NCI-H774 (cell line): ENCODE data around the gene VAV3.
"Not testable (repeated sequence)": the region's sequence is repeated elsewhere in the genome, so short reads cannot be mapped to it uniquely, and the experiment has no call there.

Source experiments
- DNase-seq: peaks from one replicate; lab custom pipeline; 2025; lab: John Stamatoyannopoulos, UW

The VAV3 gene, protein sequence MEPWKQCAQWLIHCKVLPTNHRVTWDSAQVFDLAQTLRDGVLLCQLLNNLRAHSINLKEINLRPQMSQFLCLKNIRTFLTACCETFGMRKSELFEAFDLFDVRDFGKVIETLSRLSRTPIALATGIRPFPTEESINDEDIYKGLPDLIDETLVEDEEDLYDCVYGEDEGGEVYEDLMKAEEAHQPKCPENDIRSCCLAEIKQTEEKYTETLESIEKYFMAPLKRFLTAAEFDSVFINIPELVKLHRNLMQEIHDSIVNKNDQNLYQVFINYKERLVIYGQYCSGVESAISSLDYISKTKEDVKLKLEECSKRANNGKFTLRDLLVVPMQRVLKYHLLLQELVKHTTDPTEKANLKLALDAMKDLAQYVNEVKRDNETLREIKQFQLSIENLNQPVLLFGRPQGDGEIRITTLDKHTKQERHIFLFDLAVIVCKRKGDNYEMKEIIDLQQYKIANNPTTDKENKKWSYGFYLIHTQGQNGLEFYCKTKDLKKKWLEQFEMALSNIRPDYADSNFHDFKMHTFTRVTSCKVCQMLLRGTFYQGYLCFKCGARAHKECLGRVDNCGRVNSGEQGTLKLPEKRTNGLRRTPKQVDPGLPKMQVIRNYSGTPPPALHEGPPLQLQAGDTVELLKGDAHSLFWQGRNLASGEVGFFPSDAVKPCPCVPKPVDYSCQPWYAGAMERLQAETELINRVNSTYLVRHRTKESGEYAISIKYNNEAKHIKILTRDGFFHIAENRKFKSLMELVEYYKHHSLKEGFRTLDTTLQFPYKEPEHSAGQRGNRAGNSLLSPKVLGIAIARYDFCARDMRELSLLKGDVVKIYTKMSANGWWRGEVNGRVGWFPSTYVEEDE

DNA sequence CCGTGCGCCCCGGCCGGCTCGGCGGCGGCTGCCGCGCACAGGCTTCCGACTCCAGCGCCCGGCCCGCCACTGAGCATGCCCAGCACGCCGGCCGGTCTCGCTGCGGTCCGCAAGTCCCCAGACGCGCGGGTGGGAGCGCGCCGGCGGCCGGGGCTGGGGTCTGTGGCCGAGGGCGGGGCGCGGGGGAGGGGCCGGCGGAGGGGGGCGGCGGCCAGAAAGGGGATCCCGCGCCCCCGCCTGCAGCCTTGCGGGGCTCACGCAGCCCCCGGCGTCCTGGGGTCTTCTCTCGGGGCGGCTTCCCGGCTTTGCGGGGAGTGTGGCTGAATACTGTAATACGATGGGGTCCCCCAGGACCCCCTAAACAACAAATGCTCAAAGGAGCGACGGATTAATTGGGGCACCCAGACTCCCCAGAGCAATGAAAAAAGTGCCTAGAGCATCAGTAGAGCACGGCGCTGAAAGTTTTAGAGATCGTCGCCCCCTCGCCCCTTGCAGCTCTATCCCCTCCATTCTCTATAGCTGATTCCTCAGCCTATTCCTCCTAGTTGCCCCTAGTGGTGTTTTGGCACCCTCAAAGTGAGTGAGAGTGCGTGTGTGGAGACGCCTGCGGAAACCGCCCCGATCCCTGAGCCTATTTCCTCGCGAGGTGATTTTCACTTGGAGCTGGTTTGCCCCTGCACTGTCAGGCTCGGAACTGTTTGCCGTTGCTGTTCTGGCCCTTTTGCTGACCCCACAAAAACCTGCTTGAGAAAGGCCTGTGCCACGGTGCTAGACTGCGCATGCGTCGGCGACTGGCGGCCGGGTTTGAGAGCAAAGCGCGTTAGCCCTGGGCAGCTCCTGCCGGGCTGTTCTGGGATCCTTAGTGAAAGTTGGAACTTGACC, at the start of gene VAV3:
VAV3 (minus strand) TSS at position 71 of the 882 bp plus-strand sequence. CDS start 311 bp downstream, outside the sequence.
- DNase-seq = peak; percentile 50

DNA sequence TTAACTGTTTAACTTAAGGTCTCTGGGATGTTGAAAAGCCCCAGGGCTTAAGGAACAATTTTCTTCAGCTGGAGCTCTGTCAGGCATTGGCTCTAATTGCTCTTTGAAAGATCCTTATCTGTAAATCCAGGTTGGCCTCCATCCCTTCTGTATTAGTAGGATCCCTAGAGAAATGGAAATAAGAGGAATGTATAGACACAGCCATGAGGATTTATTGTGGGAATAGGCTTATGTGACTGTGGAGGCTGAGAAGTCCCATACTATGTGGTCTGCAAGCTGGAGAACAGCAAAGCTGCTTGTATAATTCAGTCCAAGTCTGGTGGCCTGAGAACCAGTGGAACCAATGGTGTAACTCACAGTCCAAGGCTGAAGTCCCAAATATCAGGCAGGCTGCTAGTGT, 47.6 kb upstream of the VAV3 start:
- DNase-seq = no peak

DNA sequence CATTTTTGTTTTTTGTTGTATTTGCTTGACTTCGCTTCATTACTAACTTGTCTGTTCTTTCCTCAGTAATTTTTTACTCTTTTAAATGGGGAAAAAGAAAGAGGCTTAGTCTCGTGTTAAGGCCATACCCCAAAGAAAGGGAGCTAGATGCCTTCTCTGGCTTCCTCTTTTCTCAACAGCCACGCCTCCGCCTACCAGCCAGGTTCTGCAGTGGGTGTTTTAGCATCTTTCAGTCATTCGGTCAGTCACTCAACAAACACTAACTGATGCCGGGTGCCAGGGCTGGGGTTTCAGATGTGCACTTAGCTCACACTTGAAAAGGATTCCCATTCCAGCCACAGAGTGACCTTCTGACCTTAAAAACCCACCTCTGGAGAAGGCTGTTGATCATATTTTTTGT, 46.3 kb upstream of the VAV3 start:
- no peak for DNase-seq

- no peak for DNase-seq
Measured at GRCh38 chr1:108010581-108010980, 45.6 kb upstream of the VAV3 start.

GRCh38 chr1:108009603-108010195, 44.7 kb upstream of the VAV3 start:
- DNase-seq = no peak

DNA sequence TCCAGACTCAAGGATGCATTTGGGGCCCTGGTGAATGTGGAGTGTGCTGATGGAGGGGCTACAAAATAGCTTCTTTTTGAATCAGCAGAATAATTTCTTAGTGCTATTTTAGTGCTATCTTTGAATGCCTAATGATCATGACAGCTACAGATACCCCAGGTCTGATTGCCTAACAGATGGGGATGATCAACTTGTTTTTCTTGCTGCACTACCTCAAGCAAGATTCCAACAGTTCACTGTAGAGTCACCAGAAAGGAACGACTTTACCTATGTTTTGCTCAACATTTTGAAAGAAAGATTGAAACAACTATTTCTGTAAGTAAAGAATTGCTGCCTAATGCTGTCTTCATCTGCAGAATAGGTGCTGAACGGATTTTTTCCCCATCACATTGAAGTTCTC, 42.6 kb upstream of the VAV3 start:
- no peak for DNase-seq

DNA sequence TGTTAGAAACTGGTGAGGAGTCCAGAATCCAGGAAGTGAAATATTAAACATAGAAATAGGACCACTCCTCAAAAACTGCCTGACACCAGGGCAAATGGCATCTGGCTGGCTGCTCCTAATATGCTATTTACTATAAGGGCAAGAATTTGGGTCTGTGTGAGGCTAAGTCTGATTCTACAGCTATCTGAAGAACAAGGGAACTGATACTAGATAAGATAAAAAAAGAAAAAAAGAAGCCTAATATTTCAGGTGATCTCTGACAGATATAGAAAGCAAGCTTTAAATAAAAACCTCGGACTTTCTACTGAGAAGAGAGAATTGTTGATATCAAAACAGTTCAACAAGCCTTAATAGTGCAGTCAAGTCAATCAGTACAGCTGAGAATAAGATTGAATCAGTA, 42.1 kb upstream of the VAV3 start:
- no peak for DNase-seq

DNA sequence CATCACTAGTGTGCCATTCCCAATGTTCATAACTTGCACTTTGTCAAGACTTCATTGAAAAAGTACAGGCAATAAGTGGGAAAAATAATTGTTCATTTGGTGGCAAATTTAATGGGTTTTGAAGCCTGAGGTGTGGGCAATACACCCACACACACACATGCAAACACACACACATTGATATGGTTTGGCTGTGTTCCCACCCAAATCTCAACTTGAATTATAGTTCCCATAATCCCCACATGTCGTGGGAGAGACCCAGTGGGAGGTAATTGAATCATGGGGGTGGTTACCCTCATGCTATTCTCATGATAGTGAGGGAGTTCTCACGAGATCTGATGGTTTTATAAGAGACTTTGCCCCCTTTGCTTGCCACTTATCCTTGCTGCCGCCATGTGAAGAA, 39.9 kb upstream of the VAV3 start:
- not testable (repeated sequence) for DNase-seq

- no peak for DNase-seq
Measured at GRCh38 chr1:108000620-108001111, 35.7 kb upstream of the VAV3 start.

- no peak for DNase-seq
Measured at GRCh38 chr1:108000184-108000583, 35.2 kb upstream of the VAV3 start.

DNA sequence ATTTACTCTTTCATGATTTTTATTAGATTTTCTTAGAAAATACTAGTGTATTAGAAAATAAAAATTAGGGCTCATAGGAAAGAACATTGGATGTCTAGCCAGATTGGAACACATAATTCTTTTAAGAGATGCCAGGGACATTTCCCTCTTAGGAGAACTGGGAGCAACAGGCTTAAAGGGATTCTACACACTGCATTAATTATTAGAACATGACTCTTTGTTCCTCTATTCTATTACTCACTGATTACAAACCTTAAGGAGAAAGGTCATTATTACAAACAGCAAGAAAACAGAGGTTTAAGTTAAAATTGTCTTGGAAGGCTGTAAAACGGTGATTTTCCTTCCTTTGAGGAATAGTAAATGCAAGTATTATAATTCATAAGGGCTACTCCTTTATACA, 32.9 kb upstream of the VAV3 start:
- DNase-seq = no peak

DNA sequence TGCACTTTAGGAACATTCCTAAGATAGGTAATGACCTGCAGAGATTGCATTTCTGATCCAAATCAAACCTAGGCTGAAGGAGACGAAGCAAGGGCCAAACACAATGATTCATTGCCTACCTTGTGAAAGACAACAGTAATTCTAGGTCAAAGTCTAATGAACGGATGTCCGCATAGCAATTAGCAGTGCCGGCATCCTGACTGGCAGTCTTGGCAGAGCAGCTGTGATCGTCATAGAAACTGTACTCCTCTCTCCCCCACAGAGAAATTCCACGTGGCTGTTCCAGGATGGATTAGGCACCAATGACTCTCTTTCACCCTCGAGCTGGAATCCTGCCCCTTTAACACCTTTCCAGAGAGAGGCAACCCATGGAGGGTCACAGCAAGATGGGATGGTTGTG, 28.9 kb upstream of the VAV3 start:
- DNase-seq = no peak

DNA sequence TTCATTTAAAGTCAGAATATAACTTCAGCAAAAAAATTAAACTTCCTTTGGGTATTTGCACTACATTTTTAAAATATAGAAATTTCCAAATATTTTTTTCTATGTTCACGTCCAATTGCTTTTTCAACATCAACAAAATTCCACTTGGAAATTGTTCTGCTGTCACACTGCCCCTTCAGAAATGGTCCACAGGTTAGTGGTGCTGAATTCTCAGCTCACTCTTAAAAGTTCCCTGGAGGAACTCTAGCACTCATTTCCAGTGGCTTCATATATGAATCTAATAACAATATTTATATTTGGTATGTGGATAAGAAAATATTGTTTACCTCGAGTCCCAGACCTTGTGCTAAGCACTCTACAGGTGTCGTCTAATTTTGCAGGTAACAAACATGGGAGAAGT, 27.4 kb upstream of the VAV3 start:
- DNase-seq = no peak

DNA sequence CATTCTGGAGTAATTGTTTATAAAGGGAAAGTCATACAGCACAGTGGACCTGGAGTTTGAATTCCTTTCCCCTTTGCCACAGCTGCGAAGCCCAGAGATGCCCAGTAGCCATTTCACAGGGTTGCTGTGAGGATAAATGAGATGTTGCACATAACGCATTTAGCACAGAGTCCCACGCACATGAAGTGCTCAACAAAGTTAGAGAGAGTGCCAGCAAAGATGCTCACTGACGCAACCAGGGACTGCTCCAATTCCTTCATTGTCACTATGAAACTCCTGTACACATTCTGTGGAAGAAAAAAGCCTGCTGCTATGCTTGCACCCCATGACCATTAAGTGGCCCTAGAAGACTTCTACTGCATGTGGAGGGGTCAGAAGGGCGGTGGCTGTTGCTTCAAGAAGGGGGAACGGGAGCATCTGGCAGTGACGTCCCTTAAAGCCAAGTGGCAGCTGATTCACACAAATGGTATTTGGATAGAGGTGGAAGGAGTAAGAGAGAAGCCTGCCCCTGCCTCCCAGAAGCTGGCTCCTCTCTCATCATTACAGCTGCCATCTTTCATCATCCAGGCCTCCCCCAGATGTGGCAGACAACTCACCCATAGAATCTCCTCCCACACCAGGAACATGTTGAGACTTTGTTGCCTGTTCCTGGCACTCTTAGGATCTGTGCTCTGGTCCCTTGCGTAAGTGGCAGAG, 26.5 kb upstream of the VAV3 start:
- DNase-seq = no peak

DNA sequence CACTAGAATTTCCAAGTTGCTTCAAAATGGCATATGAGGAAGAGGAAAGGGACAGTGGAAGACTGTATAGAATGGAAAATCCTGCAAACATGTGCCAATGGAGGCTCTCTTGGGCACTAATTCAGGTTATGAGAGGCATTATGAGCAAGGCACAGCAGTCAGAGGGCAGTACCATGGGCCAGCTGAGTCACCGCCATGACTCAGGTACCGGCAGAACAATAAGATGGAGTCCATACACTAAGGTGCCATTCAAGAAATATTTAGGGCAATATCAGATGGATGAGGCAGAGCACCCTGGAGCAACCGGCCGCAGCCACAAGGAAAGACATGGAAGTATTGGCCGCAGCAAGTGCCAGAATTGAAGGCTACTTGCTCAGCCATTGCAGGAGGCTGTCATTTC, 25.6 kb upstream of the VAV3 start:
- no peak for DNase-seq

GRCh38 chr1:107981277-107981676, 16.3 kb upstream of the VAV3 start:
- no peak for DNase-seq

- DNase-seq = no peak
Measured at GRCh38 chr1:107979926-107980325, 14.9 kb upstream of the VAV3 start.

GRCh38 chr1:107979088-107979487, 14.1 kb upstream of the VAV3 start:
- no peak for DNase-seq

GRCh38 chr1:107976836-107977235, 11.9 kb upstream of the VAV3 start:
- no peak for DNase-seq

DNA sequence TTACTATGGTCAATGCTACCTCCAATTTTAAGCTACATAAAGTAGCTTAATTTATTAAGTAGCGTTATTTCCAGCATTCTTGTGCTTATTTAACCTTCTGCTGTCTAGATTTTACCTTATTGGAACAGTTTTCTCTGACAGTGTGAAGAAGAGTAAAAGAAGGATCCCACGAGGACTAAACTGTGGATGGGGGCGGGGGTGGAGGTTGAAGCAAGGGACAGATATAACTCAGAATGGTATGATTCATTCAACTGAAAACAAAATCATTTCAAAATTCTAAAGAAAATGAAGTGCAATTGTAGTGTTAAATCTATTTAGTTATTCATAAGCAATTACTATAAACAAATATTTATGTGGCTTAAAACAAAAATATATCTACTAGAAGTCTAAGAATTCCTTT, 11.5 kb upstream of the VAV3 start:
- no peak for DNase-seq

DNA sequence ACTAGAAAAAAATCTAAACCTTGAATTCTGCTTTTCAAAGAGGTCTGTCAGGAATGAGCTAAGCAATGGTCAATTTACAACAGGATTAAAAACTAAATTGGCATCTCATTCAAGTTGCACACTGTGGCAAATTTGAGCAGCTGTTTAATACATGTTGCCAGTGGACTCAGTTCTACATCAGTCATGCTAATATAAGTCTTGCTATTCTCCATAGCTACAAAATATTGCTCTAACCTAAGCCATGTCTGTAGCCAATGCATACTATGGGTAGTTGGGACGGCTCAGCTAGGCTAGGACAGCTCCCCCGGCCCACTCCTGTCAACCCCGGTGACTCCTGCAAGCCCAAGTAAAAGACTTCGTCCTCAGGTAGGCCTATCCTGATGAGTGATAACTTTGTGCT, 10.9 kb upstream of the VAV3 start:
- DNase-seq = no peak
